Breast epithelium (tissue), 3 donors: ENCODE results near the gene ADARB2.

Source experiments
- POLR2A ChIP-seq: fragments of 450-650 bp; IDR thresholded peaks from one replicate; pipeline ENCODE4 v1.6.1; 2016; ENCODE audit warnings: antibody characterized with exemption, mild to moderate bottlenecking, moderate library complexity
- POLR2AphosphoS5 ChIP-seq, 3 donors: sonication (generic); formaldehyde crosslinking; IDR thresholded peaks; one replicate each; pipeline ENCODE4 v1.6.1; 2017; ENCODE audit warnings: antibody characterized with exemption in 3 of 3
- TF ChIP-seq, protein P1 (sequence below), 3 donors: fragments of 450-650 bp; IDR thresholded peaks; one replicate each; pipeline ENCODE4 v1.5.1; 2016 to 2017; ENCODE audit warnings: antibody characterized with exemption in 3 of 3, mild to moderate bottlenecking in 3 of 3, moderate library complexity in 3 of 3

GRCh38 chr10:1448252-1448930 lies 288.9 kb downstream of the ADARB2 start:
- TF ChIP-seq, protein P1, sequence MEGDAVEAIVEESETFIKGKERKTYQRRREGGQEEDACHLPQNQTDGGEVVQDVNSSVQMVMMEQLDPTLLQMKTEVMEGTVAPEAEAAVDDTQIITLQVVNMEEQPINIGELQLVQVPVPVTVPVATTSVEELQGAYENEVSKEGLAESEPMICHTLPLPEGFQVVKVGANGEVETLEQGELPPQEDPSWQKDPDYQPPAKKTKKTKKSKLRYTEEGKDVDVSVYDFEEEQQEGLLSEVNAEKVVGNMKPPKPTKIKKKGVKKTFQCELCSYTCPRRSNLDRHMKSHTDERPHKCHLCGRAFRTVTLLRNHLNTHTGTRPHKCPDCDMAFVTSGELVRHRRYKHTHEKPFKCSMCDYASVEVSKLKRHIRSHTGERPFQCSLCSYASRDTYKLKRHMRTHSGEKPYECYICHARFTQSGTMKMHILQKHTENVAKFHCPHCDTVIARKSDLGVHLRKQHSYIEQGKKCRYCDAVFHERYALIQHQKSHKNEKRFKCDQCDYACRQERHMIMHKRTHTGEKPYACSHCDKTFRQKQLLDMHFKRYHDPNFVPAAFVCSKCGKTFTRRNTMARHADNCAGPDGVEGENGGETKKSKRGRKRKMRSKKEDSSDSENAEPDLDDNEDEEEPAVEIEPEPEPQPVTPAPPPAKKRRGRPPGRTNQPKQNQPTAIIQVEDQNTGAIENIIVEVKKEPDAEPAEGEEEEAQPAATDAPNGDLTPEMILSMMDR (IDR thresholded peaks at IDR 0.05) = no peak
- TF ChIP-seq POLR2A (no peak), POLR2AphosphoS5 (IDR thresholded peaks at IDR 0.05) (no peak)
